ENCODE data around the gene ASCL3. TPM values are rescaled to one million over a fixed set of nuclear protein-coding genes. Genes with fewer than 3 reads are reported as not detected.

The ASCL3 gene
- polyA plus RNA-seq, 1 donor from 2014 or later, result not detected

DNA sequence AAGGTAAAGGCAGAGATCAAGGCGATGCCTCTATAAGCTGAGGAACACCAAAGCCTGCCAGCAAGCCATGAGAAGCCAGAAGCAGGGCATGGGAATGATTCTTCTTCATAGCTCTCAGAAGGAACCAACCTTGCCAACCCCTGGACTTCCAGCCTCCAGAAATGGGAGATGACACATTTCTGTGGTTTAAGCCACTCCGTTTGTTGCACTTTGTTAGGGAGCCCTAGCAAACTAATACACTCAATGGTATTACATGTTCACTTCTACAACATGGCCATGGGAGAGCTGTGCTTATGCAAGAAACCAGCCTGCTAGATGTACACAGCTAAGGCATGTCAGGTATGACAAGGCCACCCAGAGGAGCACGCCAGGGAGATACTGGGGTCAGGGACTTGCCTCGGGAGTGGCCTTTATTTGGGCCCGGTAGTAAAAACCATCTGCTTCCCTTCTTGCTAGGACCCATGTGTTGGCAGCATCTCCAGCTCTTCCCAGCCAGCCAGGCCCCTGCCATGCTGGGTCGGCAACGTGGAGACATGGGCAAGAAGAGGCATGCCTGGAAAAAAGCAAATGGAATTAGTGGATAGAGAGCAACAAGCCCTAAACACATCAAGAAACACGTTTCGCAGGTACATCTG, 13.7 kb downstream of the ASCL3 start:
- Histone ChIP-seq H3K9ac (ENCODE audit: low read length) (no peak overlapping the region), H4K20me1 (ENCODE audit: insufficient read depth) (no peaks in the 10 kb centered on the region), H3K27ac (ENCODE audit: low read length) (no peak overlapping the region), H2AFZ (ENCODE audit: low read depth, low read length) (no peak overlapping the region), H3K4me2 (ENCODE audit: low read length) (no peak overlapping the region), H3F3A (ENCODE audit: insufficient read depth, low read length, poor library complexity, severe bottlenecking) (no peaks in the 10 kb centered on the region), H3K36me3 (ENCODE audit: insufficient read depth, low read length) (peaks cover 4% of the 10 kb centered on the region), H3K9me2 (ENCODE audit: insufficient read depth, low read length) (no peaks in the 10 kb centered on the region), H3K9me3 (ENCODE audit: low read length) (no peaks in the 10 kb centered on the region), H3K27me3 (ENCODE audit: insufficient read depth, low read depth, low read length) (no peaks in the 10 kb centered on the region), H3K4me3 (ENCODE audit: low read length) (no peak overlapping the region), H3K79me2 (replicated peaks; ENCODE audit: insufficient read depth, low read length) (no peaks in the 10 kb centered on the region)
- TF ChIP-seq EP300 (conservative IDR thresholded peaks at IDR 0.05; ENCODE audit: poor library complexity, severe bottlenecking) (no peak), SMC3 (conservative IDR thresholded peaks at IDR 0.05; ENCODE audit: poor library complexity) (no peak)

DNA sequence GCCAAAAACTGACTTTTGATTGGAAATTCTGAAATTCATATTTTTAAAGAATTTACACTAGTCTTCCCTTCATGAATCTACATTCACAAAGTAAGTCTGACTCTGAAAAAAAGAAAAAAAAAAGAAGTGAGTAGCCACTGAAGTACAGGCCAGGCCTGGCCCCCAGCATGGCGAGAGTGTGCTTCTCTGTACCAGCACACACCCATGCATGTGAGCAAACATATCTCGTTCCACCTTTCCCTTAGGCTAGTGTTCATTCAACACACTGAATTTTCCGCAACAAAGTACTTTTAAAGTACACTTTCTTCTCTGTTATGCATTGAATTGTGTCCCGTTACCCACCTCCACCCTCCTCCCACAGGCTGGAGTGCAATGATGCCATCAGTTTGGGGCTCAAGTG, 14.6 kb downstream of the ASCL3 start:
- no peak for TF ChIP-seq MXI1 (conservative IDR thresholded peaks at IDR 0.05; ENCODE audit: poor library complexity, severe bottlenecking)
- no peak for TF ChIP-seq RAD21 (conservative IDR thresholded peaks at IDR 0.05)
- no peak for TF ChIP-seq SMC3 (conservative IDR thresholded peaks at IDR 0.05; ENCODE audit: poor library complexity)
- TF ChIP-seq EP300 (conservative IDR thresholded peaks at IDR 0.05; ENCODE audit: poor library complexity, severe bottlenecking), result no peak
- TF ChIP-seq, protein P1, sequence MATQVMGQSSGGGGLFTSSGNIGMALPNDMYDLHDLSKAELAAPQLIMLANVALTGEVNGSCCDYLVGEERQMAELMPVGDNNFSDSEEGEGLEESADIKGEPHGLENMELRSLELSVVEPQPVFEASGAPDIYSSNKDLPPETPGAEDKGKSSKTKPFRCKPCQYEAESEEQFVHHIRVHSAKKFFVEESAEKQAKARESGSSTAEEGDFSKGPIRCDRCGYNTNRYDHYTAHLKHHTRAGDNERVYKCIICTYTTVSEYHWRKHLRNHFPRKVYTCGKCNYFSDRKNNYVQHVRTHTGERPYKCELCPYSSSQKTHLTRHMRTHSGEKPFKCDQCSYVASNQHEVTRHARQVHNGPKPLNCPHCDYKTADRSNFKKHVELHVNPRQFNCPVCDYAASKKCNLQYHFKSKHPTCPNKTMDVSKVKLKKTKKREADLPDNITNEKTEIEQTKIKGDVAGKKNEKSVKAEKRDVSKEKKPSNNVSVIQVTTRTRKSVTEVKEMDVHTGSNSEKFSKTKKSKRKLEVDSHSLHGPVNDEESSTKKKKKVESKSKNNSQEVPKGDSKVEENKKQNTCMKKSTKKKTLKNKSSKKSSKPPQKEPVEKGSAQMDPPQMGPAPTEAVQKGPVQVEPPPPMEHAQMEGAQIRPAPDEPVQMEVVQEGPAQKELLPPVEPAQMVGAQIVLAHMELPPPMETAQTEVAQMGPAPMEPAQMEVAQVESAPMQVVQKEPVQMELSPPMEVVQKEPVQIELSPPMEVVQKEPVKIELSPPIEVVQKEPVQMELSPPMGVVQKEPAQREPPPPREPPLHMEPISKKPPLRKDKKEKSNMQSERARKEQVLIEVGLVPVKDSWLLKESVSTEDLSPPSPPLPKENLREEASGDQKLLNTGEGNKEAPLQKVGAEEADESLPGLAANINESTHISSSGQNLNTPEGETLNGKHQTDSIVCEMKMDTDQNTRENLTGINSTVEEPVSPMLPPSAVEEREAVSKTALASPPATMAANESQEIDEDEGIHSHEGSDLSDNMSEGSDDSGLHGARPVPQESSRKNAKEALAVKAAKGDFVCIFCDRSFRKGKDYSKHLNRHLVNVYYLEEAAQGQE (IDR thresholded peaks at IDR 0.05; ENCODE audit: borderline replicate concordance), result no peak
- no peak for TF ChIP-seq EZH2 (IDR thresholded peaks at IDR 0.05; ENCODE audit: borderline replicate concordance, insufficient read depth, low read length, poor library complexity, severe bottlenecking)
- no peak for TF ChIP-seq TAF1 (IDR thresholded peaks at IDR 0.05; ENCODE audit: low read depth)
- Histone ChIP-seq H3K4me3 (ENCODE audit: low read length) (no peak overlapping the region), H3K27ac (ENCODE audit: low read length) (no peak overlapping the region), H3K4me2 (ENCODE audit: low read length) (no peak overlapping the region), H3K27me3 (ENCODE audit: insufficient read depth, low read depth, low read length) (no peaks in the 10 kb centered on the region), H3K36me3 (ENCODE audit: insufficient read depth, low read length) (peaks cover 4% of the 10 kb centered on the region), H3F3A (ENCODE audit: insufficient read depth, low read length, poor library complexity, severe bottlenecking) (no peaks in the 10 kb centered on the region), H4K20me1 (ENCODE audit: insufficient read depth) (no peaks in the 10 kb centered on the region), H3K9me3 (ENCODE audit: low read length) (no peaks in the 10 kb centered on the region), H2AFZ (ENCODE audit: low read depth, low read length) (no peak overlapping the region), H3K9me2 (ENCODE audit: insufficient read depth, low read length) (no peaks in the 10 kb centered on the region), H3K79me2 (replicated peaks; ENCODE audit: insufficient read depth, low read length) (no peaks in the 10 kb centered on the region), H3K9ac (ENCODE audit: low read length) (no peak overlapping the region)

DNA sequence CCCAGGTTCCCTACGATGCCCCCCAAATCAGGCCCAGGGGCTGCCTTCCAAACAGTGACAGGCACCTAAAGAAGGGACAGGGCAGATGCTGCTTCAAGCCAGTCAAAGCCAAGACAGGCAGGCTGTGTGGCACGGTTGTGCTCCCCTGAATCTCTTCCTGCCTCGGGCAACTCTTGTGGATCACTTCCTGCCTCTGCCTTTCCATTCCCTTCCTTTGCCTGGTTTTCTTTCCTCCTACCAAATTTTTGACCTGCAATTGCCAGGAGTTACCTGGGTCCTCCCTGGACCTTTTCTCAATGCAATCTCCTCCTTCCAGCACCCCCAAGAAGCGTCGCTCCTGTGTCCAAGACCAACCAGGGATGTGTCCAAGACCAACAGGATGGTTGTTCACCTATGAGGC, 15.6 kb downstream of the ASCL3 start:
- Histone ChIP-seq H3K9me2 (ENCODE audit: insufficient read depth, low read length) (no peaks in the 10 kb centered on the region), H3F3A (ENCODE audit: insufficient read depth, low read length, poor library complexity, severe bottlenecking) (no peaks in the 10 kb centered on the region), H3K36me3 (ENCODE audit: insufficient read depth, low read length) (peaks cover 4% of the 10 kb centered on the region), H3K27me3 (ENCODE audit: insufficient read depth, low read depth, low read length) (no peaks in the 10 kb centered on the region), H3K9me3 (ENCODE audit: low read length) (no peaks in the 10 kb centered on the region), H4K20me1 (ENCODE audit: insufficient read depth) (no peaks in the 10 kb centered on the region), H3K4me2 (ENCODE audit: low read length) (no peak overlapping the region), H3K9ac (ENCODE audit: low read length) (no peak overlapping the region), H3K79me2 (replicated peaks; ENCODE audit: insufficient read depth, low read length) (no peaks in the 10 kb centered on the region), H3K4me3 (ENCODE audit: low read length) (no peak overlapping the region), H3K27ac (ENCODE audit: low read length) (no peak overlapping the region), H2AFZ (ENCODE audit: low read depth, low read length) (no peak overlapping the region)
- TF ChIP-seq POLR2AphosphoS5 (IDR thresholded peaks at IDR 0.05), result no peak
- TF ChIP-seq RAD21 (conservative IDR thresholded peaks at IDR 0.05), result no peak
- no peak for TF ChIP-seq EP300 (conservative IDR thresholded peaks at IDR 0.05; ENCODE audit: poor library complexity, severe bottlenecking)
- TF ChIP-seq, protein P1 (IDR thresholded peaks at IDR 0.05; ENCODE audit: borderline replicate concordance), result no peak
- TF ChIP-seq, protein P2, sequence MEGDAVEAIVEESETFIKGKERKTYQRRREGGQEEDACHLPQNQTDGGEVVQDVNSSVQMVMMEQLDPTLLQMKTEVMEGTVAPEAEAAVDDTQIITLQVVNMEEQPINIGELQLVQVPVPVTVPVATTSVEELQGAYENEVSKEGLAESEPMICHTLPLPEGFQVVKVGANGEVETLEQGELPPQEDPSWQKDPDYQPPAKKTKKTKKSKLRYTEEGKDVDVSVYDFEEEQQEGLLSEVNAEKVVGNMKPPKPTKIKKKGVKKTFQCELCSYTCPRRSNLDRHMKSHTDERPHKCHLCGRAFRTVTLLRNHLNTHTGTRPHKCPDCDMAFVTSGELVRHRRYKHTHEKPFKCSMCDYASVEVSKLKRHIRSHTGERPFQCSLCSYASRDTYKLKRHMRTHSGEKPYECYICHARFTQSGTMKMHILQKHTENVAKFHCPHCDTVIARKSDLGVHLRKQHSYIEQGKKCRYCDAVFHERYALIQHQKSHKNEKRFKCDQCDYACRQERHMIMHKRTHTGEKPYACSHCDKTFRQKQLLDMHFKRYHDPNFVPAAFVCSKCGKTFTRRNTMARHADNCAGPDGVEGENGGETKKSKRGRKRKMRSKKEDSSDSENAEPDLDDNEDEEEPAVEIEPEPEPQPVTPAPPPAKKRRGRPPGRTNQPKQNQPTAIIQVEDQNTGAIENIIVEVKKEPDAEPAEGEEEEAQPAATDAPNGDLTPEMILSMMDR (IDR thresholded peaks at IDR 0.05; ENCODE audit: poor library complexity, severe bottlenecking), result no peak
- TF ChIP-seq MXI1 (conservative IDR thresholded peaks at IDR 0.05; ENCODE audit: poor library complexity, severe bottlenecking), result no peak
- TF ChIP-seq TAF1 (IDR thresholded peaks at IDR 0.05; ENCODE audit: low read depth), result no peak
- no peak for TF ChIP-seq EZH2 (IDR thresholded peaks at IDR 0.05; ENCODE audit: borderline replicate concordance, insufficient read depth, low read length, poor library complexity, severe bottlenecking)
- no peak for TF ChIP-seq SMC3 (conservative IDR thresholded peaks at IDR 0.05; ENCODE audit: poor library complexity)
